Ammon's horn (tissue), 1 donor: ENCODE measurements around the gene TMED3.
"Not testable (repeated sequence)": the region's sequence is repeated elsewhere in the genome, so short reads cannot be mapped to it uniquely, and the experiment has no call there.

Experiments used
- DNase-seq: peaks from one replicate; pipeline ENCODE4 v3.0.0-alpha.2; 2016; ENCODE audit warnings: low spot score

Gene TMED3

DNA sequence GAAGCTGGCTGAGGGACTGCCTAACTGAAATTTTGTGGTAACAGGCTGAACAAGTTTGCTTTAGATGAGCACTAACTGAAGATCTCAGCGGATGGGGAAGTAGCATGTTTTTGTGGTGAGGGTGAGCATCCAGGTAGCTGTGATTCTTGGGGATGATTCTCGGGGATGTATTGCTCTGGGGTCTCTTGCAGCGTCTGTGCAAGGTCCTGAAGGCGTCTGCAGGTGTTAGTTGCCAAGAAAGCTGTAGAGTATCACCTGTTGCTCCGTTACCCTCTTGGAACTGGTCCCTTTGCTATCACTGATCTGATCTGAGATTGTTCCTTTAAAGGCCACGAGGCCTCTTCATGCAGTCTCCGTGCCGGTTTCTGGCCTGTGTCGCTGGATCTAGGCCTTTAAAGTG, 6.0 kb downstream of the TMED3 start:
- no peak for DNase-seq

DNA sequence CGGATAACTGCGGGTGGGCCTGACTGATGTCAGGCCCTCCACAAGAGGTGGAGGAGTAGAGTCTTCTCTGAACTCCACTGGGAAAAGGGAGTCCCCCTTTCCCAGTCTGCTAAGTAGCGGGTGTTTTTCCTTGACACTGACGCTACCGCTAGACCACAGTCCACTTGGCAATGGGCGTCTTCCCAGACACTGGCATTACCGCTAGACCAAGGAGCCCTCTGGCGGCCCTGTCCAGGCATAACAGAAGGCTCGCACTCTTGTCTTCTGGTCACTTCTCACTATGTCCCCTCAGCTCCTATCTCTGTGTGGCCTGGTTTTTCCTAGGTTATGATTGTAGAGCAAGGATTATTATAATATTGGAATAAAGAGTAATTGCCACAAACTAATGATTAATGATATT, 9.1 kb downstream of the TMED3 start:
- DNase-seq = not testable (repeated sequence)

DNA sequence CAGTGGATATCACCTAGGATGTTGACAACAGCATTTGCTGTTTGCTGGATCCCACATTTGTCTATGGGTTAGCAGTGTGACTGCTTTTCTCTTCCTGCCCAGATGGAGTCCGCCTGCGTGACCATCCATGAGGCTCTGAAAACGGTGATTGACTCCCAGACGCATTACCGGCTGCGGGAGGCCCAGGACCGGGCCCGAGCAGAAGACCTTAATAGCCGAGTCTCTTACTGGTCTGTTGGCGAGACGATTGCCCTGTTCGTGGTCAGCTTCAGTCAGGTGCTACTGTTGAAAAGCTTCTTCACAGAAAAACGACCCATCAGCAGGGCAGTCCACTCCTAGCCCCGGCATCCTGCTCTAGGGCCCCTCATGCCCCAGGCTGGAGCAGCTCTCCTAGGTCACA, 11.0 kb downstream of the TMED3 start:
- no peak for DNase-seq

DNA sequence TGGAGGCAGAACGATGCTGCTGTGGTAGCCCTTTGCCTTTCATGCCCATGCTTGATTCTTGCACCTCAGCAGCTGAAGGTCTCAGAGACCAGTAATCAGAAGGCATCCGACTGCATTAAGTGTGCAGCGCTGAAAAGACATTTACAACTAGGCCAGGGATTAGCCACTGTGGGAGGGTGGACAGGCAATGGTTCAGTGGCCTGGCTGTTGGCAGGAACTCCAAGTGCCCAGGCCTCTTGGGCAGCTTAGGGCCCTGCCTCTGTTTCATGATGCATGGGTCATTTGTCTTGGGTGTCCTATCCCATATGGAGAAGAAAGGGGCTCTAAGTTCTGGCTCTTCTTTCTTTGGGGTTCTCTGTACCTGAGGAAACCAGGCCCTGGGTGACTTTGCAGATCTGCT, 11.4 kb downstream of the TMED3 start:
- DNase-seq = no peak

DNA sequence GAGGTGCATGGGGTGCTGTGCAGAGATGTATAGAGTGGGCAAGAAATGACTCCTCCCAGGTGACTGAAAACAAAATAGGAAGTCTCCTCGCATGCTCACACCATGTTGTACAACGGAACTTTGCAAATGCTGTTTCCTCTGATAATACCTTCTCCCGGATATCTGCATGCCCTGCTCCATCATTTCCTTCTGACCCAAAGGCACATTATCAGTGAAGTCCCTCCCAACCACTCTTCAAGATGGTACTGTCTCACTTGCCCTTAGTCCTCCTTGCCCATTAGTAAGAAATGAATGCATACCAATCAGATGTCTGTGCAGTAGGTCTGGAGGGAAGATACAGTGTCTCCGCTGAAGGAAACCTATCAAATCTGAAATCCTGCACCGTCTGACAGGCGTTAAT, 12.0 kb downstream of the TMED3 start:
- DNase-seq = no peak

DNA sequence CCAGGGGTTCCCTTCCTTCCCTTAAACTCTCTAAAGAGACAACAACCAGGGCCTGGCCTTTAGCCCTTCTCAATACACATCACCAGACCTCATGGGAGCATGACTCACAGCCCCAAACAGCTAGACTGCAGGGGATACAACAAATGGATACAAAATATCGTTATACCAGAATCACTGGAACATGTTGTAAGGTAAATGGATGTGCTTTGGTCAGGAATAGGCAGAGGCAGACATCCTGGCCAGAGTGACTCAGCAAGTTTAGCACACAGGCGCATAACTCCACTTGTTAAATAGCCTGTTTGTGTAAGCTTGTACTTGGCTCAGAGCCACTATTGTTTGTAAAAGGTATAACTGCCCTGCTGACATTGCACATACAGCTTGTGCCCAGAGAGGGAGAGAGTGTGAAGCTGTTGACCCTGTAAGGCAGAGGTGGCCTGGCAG, 18.3 kb downstream of the TMED3 start:
- DNase-seq = no peak

DNA sequence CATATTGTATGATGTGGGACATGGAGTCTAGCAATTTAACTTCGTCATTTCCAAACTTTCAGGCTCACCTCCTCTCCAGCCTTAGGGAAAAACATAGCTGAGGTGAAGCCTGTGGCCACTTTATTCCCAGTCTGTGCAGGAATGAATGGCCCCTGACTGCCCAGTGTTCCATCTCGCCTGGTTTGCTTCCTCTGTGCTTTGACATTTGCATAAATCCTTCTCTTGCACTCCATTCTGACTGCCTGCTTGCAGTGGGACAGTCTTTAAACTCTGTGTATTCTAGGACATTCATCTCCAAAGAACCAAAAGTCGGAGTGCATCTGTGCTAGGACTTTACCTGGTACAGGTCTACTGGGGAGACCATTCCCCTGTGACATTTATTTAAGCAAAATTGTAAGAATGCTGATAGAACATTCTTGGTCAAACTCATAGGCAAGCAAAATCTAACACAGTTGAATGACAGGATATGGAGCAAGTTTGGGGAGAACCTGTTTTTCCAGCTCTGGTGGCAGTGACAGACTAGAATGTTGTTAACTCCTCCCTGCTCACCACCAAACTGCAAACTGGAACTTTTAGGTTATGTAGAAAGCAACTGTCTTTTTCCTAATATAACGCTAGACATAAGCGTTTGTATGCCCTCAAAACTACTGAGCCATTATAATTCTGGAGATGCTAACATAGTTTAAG, 22.1 kb downstream of the TMED3 start:
- DNase-seq = no peak

DNA sequence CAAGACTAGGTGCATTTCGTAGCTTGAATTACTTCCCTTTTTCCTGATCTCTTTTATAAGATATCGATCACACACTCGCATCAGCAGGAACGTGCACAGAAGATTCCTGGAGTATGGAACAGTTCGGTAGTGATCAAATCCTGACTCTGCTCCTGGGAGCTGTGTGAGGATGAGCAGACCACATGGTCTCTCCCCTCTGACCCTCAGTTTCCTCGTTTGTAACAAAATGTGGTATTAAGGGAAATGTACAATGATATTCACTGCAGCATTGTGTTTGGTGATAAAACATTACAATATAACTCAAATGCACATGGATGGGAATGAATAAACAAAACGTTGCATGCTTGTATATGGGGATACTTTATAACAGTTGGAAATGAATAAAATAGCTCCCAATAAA, 26.7 kb downstream of the TMED3 start:
- no peak for DNase-seq

DNA sequence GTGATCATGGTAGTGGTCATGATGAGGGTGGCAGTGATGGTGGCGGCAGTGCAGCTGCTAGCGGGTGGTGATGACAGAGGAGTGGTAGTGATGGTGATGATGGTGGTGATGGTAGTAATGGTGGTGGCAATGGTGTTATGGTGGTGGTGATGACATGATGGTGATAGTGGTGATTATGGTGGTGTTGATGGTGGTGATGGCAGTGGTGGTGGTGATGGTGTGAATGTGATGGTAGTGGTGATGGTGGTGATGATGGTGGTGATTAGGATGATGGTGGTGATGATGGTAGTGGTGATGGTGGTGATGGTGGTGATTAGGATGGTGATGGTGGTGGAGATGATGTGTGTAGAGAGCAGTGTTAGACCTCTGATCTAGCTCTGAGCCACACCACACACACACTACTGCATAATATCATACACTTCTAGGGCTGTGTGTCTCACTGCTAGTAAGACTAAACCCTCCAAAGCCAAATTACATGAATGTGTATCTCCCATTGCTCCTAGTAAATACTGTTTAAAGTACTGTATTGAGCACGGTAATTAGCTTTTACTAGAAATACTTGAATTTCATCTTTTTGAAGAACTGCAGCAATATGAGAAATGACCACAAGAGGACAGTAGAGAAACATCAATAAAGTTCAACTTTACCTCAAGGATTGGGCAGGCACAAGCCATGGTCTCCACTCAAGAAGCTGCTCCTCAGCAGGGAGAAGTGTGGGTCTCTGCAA, 28.8 kb downstream of the TMED3 start:
- peak; percentile 60 for DNase-seq

DNA sequence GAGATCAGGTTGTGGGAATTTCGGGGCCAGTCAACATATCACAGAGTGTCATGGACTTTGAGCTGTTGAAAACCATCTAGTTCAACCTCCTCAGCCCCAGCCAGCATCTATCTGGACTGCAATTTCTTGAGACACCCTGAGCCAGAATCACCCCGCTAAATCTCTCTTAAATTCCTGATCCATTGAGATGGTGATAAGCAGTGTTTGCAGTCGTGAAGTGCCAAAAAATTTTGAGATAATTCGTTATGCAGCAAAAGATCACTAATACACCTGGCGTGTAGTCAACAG, 29.3 kb downstream of the TMED3 start:
- DNase-seq = no peak

DNA sequence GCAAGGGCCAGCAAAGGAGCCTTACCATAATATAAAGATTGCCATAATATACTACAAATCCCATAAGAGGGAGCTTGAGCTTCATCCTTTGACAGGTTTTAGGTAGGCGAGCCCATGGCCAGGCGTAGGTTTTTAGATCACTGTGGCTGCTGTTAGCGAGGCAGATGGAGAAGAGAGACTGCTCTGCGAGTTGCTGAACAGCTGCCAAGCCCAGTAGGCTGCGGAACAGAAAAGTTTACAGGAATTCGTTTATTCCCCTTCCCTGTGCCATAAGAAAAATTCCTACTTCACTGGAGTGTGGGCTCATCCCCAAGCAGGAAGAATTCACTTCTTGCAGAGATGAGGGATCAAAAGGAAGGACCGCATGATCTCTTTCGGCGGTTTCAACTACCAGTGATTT, 30.5 kb downstream of the TMED3 start:
- peak; percentile 72 for DNase-seq

DNA sequence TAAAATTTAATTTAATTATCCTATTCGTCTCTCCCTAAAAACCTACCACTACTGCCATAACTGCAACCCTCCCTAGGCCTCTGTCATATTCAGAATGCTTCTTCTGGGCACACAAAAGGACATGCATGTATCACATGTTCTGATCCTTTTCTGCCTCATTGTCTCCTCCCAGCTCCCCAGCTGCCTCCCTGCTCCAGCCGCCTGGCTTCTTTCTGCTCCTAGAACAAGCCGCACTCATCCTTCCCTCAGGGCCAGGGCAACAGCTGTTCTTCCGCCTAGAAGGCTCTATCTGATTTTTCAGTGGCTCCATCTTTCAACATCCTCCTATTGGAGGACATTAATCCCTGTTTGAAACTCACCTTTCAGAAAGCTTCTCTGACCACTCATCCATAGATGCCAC, 38.6 kb downstream of the TMED3 start:
- no peak for DNase-seq

DNA sequence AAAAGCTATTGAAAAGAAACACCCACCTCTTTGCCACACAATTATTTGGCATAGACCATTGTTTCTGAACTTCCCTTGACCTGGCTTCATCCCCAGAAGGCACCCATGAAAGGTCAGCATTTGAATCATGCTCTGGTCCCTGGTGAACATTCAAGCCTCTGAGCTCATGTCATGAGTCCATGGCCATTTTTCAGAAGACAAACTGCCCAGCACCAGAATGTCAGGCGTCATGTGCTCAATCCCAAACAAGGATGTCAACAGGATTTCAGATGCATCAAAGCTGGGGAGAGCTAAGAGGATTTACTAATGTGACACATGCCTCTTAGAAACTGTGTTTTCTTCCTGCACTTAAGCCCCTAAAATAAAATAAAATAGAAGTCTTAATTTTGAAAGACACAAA, 41.3 kb downstream of the TMED3 start:
- no peak for DNase-seq

DNA sequence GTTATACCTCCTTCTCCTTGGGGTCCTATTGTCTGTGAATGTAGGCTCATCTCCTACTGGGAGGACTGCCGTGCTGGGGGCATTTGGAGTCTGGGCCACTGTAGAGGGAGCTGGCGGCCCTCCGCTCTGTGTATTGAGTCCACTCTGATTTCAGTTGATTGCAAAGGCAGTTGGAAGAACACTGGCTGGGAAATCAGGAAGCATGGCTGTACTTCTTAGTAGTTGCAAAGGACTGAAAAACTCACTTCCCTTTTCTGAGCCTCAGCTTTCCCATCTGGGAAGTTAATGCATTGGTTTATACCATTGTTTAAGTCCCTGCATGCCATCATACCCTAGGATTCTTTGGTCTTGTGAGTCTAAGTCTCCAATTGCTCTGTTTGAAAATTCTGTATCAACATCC, 46.7 kb downstream of the TMED3 start:
- DNase-seq = no peak

DNA sequence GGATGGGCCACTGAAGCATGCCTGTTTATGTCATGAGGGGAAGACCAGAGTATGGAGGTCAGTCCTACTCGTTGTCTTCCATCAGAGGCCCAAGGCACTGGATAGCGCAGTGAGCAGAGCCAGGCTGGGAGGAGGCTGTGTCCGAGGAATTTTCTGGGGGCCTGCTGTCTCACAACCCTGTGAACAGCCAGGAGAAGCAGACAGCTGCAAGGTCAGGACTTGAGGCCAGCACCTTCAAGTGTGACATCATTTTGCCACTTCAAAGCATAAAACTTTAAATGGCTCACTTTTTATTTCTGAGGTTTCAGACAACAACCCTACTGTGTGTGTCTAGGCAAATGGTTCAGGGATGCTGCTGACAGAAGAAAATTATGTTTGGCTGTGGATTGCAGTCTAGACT, 47.2 kb downstream of the TMED3 start:
- DNase-seq = no peak

DNA sequence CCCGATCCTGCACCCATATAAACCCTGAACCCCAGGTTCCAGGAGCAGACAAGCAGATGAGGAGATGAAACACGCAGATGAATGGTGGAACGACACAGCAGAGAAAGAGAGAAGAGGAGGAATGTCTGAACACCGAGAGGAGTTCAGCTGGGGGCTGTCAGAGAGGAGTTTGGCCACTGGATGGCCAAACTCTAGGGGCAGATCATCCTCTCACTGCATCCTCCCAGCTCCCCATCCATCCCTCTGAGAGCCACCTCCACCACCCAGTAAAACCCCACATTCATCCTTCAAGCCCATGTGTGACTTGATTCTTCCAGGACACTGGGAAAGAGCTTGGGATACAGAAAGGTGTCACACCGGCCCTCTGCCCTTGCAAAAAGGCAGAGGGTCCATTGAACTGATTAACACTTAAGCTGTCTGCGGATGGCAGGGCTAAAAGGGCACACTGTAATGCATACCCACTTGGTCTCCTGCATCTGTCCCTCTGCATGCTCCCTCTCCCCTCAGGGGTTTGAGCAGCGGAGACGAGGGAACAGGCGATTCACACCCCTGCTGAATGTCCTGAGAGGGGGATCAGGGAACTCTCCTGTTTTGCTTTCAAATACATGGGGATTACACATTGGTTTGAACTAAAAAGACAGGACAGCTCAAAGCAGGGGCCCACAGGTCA, 53.8 kb downstream of the TMED3 start:
- DNase-seq = no peak

DNA sequence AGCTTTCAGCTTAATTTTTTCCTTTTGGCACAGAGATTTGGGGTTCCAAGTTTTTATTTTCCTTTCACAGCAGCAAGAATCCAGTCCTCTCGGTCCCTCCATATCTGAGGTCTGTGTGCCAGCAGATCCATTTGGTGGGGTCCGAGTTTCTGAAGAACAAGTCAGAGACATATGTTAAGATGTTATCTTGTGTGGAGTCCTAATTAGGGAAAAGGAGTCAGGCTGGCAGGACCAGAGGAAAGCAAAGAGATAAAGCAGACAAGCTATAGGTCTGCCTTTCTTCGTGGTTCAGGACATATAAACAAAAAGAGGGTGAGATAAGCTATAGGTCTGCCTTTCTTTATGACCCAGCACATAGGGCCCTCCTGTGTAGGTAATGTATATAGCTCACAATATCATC, 54.9 kb downstream of the TMED3 start:
- DNase-seq = no peak

DNA sequence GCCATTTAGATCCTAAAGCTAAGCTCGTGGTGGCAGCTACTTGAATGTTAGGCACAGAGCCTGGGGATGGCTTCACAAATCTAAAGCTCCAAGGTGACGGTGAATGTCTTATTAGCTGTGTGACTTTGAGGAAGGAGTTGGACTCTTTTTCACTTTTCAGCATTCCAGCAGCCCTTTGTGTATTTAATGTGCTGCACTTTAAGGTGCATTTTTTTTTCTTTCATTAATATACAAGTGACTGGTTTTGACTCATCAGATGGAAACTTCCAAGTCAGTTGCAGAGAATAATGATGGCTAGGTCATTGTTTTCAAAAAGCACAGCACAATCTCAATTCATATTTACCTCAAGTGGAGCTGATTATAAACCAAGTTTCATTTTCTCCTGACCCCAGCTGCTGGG, 55.8 kb downstream of the TMED3 start:
- no peak for DNase-seq

DNA sequence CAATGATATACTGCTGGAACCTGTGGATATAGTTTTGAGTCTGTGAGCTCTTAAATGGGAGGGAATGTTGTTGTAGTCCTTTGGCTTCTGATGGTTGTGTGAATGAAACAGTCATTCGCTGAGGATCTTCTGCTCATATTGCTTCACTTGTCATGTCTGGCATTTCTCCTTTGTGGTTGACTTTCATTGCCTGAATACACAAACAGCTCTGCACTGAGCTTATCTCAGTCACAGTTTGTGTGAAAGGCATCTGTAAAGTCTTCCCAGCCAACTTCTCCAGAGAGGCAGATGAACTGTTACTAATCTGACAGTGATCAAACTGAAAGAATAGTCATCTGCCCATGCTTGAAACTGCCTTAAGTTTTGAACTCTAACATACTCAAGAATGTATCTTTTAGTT, 59.8 kb downstream of the TMED3 start:
- peak; percentile 54 for DNase-seq

DNA sequence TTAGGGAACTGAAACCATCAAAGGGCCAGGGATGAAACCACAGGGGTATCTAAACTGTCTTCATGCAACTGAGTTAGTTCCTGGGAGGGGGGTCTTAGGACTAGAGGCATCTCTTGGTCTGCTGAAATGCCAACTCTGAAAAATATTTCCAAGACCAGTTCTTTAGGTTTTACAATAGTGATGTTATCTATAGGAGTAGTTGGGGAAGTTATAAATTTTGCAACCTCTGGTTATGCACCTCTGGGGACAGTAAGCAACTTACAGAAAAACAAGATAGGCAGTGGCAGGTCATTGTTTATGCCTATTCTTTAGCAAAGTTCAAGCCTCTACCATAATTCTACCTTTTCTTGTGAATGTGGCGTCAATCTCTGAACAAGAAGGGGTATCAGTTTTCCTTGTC, 60.7 kb downstream of the TMED3 start:
- no peak for DNase-seq

DNA sequence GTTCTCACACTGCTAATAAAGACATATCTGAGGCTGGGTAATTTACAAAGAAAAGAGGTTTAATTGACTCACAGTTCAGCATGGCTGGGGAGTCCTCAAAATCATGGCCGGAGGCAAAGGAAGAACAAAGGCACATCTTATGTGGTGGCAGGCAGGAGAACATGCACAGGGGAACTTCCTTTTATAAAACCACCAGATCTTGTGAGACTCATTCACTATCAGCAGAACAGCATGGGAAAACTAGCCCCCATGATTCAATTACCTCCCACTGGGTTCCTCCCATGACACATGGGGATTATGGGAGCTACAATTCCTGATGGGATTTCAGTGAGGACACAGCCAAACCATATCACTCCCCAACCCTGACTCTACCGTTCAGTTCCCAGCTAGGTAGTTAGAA, 61.5 kb downstream of the TMED3 start:
- DNase-seq = no peak
